HG02840 (cell line): Measurements from ENCODE around the gene DSP.

Source experiments
- ATAC-seq: cut with Tn5 transposase; IDR thresholded peaks from one replicate; pipeline ENCODE4 v1.9.1; 2021; ENCODE audit warnings: mild to moderate bottlenecking, moderate library complexity, moderate number of reproducible peaks; ENCODE audit not compliant: unreplicated experiment, low FRiP score

Gene DSP

GRCh38 chr6:7557652-7558051 lies 16.2 kb downstream of the DSP start:
- no peak for ATAC-seq

GRCh38 chr6:7558781-7559180 lies 17.3 kb downstream of the DSP start:
- no peak for ATAC-seq

DNA sequence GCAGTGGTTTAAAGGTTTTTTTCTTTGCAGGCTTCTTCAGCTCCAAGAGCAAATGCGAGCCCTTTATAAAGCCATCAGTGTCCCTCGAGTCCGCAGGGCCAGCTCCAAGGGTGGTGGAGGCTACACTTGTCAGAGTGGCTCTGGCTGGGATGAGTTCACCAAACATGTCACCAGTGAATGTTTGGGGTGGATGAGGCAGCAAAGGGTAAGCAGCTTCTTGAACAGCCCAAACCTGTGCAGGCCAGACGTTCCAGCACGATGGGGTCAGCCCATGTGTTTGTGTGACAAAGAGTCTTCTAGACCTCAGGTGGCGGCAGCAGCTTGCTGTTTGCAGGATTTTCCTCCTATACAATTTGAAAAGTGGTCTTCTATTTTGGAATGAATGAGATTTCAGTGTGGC lies 17.7 kb downstream of the DSP start:
- ATAC-seq = no peak

DNA sequence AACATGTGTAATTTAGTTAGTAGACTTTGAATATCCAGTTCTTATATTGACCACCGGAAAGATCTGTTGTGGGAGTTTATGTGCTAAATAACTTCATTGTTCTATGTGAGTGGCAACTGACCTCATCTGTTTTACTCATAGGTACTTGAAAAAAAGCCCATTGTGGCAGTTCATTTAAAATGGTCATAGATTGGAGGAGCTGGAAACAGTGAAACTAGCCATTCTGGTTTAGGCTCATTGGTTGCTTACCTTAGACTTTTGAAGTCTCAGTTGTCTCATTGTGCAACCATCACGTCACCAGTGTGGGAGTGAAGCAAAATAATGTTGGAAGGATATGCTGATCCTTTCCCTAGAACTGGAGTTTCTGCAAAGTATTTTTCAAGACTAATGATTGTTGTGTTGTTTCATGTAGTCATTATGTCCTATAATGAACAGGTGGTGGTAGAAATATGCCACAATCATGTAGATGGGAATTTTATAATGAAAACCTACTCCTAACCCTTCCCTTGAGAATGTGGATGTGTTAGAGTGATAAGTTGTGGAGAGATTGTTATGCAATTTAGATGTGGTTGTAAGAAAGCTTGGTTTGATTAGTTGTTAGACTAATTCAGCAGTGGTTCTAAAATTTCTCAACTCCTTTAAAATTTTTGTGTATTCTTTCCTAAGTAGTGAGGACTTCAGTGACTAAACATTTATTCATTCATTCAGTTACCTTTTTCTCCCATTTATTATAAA lies 18.3 kb downstream of the DSP start:
- ATAC-seq = no peak

DNA sequence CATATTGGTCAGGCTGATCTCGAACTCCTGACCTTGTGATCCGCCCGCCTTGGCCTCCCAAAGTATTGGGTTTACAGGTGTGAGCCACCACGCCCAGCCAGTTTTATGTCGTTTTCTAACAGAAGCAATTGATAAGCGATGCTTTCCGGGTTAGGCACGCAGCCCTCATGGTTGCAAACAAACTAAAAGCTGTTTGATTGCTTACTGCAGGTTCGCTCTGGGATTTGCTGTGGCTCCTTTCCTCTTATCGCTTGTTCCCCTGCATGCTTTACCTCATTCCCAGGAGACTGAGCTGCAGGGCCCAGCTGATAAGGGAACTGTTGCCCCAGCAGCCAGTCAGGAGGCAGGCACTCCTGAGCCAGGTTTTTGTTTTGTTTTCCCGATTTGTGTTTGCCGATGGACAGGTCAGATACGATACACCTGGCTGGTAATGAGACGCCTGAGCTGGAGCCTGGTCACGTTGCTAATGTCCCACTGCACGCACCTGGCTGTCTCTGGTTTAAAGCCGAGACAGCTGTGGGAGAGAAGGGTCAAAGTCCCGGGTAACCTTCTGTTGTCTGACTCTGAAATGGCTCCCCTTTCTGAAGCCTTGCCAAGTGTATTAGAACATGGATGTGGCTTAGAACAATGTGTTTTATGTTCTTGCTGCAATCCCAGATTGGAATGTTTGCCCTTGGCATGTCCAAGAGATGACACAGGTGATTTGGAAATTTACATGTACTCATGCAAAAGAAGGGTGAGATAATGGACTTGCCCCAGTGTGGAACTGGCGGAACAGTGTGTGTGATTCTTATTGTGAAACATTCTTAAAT lies 19.9 kb downstream of the DSP start:
- no peak for ATAC-seq

- ATAC-seq = no peak
Measured at GRCh38 chr6:7562769-7563168, 21.3 kb downstream of the DSP start.

GRCh38 chr6:7566107-7566506 lies 24.6 kb downstream of the DSP start:
- ATAC-seq = no peak

- ATAC-seq = no peak
Measured at GRCh38 chr6:7566617-7567173, 25.2 kb downstream of the DSP start.

- ATAC-seq = no peak
Measured at GRCh38 chr6:7568021-7568420, 26.6 kb downstream of the DSP start.

- no peak for ATAC-seq
Measured at GRCh38 chr6:7569082-7569481, 27.6 kb downstream of the DSP start.

- ATAC-seq = no peak
Measured at GRCh38 chr6:7572213-7572943, 30.9 kb downstream of the DSP start.

GRCh38 chr6:7574500-7574899 lies 33.0 kb downstream of the DSP start:
- ATAC-seq = no peak

DNA sequence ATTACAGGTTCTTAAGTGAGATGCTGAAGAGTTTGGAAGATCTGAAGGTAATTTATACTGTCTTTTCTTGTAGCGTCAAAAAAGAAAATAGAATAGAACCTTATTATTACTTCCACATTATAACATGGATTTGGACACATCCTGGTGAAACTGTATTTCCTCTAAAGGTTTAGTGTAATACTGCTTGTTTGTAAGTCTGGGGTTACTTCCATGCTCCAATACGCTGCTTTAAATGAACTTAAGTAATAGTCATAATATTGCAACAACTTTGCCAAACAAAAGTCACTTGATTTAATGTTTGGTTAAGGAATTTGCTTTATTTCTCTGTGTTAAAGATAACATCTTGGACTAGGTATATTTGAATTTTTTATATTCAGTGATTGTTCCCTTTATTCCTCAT lies 37.0 kb downstream of the DSP start:
- no peak for ATAC-seq

DNA sequence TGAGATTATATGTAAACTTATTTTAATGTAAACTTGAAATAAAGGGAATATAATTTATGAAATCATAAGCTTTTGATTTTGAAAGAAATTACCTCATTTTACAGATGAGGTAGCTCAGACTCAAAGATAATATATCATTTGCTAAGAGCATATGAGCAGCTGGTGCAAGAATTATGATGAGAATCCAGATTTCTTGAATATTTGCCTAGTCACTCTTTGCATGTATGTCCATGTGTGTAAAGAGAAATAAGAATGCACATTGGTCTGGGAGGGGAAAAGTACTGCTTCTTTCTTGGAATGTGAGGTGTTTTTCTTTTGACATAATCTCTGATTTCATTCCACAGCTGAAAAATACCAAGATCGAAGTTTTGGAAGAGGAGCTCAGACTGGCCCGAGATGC lies 37.5 kb downstream of the DSP start:
- no peak for ATAC-seq

- no peak for ATAC-seq
Measured at GRCh38 chr6:7579851-7580250, 38.4 kb downstream of the DSP start.

GRCh38 chr6:7580537-7580926 lies 39.1 kb downstream of the DSP start:
- ATAC-seq = no peak

DNA sequence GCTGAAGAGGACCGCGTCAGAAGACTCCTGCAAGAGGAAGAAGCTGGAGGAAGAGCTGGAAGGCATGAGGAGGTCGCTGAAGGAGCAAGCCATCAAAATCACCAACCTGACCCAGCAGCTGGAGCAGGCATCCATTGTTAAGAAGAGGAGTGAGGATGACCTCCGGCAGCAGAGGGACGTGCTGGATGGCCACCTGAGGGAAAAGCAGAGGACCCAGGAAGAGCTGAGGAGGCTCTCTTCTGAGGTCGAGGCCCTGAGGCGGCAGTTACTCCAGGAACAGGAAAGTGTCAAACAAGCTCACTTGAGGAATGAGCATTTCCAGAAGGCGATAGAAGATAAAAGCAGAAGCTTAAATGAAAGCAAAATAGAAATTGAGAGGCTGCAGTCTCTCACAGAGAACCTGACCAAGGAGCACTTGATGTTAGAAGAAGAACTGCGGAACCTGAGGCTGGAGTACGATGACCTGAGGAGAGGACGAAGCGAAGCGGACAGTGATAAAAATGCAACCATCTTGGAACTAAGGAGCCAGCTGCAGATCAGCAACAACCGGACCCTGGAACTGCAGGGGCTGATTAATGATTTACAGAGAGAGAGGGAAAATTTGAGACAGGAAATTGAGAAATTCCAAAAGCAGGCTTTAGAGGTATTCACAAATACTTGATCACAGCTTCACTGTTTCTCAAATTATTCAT lies 39.6 kb downstream of the DSP start:
- no peak for ATAC-seq

DNA sequence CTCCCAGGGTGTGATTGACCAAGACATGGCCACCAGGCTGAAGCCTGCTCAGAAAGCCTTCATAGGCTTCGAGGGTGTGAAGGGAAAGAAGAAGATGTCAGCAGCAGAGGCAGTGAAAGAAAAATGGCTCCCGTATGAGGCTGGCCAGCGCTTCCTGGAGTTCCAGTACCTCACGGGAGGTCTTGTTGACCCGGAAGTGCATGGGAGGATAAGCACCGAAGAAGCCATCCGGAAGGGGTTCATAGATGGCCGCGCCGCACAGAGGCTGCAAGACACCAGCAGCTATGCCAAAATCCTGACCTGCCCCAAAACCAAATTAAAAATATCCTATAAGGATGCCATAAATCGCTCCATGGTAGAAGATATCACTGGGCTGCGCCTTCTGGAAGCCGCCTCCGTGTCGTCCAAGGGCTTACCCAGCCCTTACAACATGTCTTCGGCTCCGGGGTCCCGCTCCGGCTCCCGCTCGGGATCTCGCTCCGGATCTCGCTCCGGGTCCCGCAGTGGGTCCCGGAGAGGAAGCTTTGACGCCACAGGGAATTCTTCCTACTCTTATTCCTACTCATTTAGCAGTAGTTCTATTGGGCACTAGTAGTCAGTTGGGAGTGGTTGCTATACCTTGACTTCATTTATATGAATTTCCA lies 43.9 kb downstream of the DSP start:
- ATAC-seq = no peak

DNA sequence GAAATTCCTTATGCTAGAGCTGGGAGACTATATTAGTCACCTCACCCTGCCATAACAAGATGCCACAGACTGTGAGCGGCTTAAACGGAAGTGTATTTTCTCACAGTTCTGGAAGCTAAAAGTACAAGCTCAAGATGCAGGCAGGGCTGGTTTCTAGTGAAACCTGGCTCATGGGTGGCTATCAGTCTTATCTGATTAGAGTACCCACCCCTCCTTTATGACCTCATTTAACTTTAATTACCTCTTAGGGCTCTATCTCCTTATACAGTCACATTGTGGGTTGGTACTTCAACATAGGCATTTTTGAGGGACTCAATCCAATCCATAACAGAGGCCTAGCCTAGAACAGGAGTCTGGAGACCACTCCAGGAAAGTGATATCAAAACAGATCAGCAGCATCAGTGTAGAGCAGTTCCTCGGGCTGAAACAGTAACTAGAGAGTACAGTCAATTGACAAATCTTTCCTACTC lies 46.2 kb downstream of the DSP start:
- no peak for ATAC-seq

- ATAC-seq = no peak
Measured at GRCh38 chr6:7588506-7588905, 47.0 kb downstream of the DSP start.
